RWPE2 (cell line): ENCODE results near the gene EML6.
"Not testable (repeated sequence)": the region's sequence is repeated elsewhere in the genome, so short reads cannot be mapped to it uniquely, and the experiment has no call there.

Experiments
- ATAC-seq: fragments of 200-7000 bp; cut with Tn5 transposase; 3 replicates; pipeline ENCODE4 v1.9.1; 2021; ENCODE audit warnings: low read depth
- DNase-seq: peaks from one replicate; pipeline ENCODE4 v3.0.0-alpha.2; 2020; ENCODE audit warnings: low spot score
- H3K27ac ChIP-seq: fragments of 450-650 bp; 2 replicates; pipeline ENCODE4 v1.5.1; 2017; ENCODE audit warnings: mild to moderate bottlenecking; ENCODE audit not compliant: poor library complexity, severe bottlenecking
- H3K27me3 ChIP-seq: fragments of 250-450 bp; sonication (Bioruptor Pico); 2 replicates; pipeline ENCODE4 v1.5.1; 2021; ENCODE audit warnings: mild to moderate bottlenecking, moderate library complexity; ENCODE audit not compliant: insufficient read depth, poor library complexity, severe bottlenecking
- H3K36me3 ChIP-seq: fragments of 250-450 bp; sonication (Bioruptor Pico); 2 replicates; pipeline ENCODE4 v1.5.1; 2020; ENCODE audit warnings: low read depth, mild to moderate bottlenecking, moderate library complexity
- H3K4me1 ChIP-seq: fragments of 250-450 bp; sonication (Bioruptor Pico); 2 replicates; pipeline ENCODE4 v1.5.1; 2021; ENCODE audit warnings: mild to moderate bottlenecking, moderate library complexity; ENCODE audit not compliant: insufficient read depth, poor library complexity, severe bottlenecking
- H3K4me3 ChIP-seq: fragments of 250-450 bp; sonication (Bioruptor Pico); 2 replicates; pipeline ENCODE4 v1.5.1; 2021; ENCODE audit warnings: mild to moderate bottlenecking, moderate library complexity; ENCODE audit not compliant: severe bottlenecking
- H3K9me3 ChIP-seq: fragments of 250-450 bp; sonication (Bioruptor Pico); 2 replicates; pipeline ENCODE4 v1.5.1; 2021; ENCODE audit warnings: mild to moderate bottlenecking, moderate library complexity; ENCODE audit not compliant: severe bottlenecking
- CTCF ChIP-seq: fragments of 450-650 bp; IDR thresholded peaks from one replicate; pipeline ENCODE4 v1.5.1; 2017; ENCODE audit warnings: mild to moderate bottlenecking, moderate library complexity; ENCODE audit not compliant: poor library complexity, severe bottlenecking

Gene EML6

GRCh38 chr2:54983345-54984220 lies 260.1 kb downstream of the EML6 start:
- no peaks in the 10 kb centered on the region for H3K9me3 ChIP-seq
- peaks cover 84% of the 10 kb centered on the region for H3K36me3 ChIP-seq
- no peak overlapping the region for H3K4me3 ChIP-seq
- peaks cover 74% of the 10 kb centered on the region for H3K4me1 ChIP-seq
- ATAC-seq (peak; percentile 88), DNase-seq (no peak)
- H3K27ac ChIP-seq = peak overlapping the region; percentile 78
- no peaks in the 10 kb centered on the region for H3K27me3 ChIP-seq
- no peak for TF ChIP-seq CTCF

GRCh38 chr2:54984476-54984875 lies 261.0 kb downstream of the EML6 start:
- Histone ChIP-seq H3K4me1 (peaks cover 71% of the 10 kb centered on the region), H3K36me3 (peaks cover 82% of the 10 kb centered on the region), H3K4me3 (no peak overlapping the region), H3K27me3 (no peaks in the 10 kb centered on the region), H3K9me3 (no peaks in the 10 kb centered on the region), H3K27ac (peak overlapping the region; percentile 78)
- no peak for DNase-seq
- peak; percentile 72 for ATAC-seq
- no peak for TF ChIP-seq CTCF

- H3K27ac ChIP-seq = peak overlapping the region; percentile 78
- H3K4me1 ChIP-seq = peaks cover 53% of the 10 kb centered on the region
- H3K27me3 ChIP-seq = no peaks in the 10 kb centered on the region
- TF ChIP-seq CTCF = no peak
- H3K36me3 ChIP-seq = peaks cover 68% of the 10 kb centered on the region
- no peak for DNase-seq
- no peaks in the 10 kb centered on the region for H3K9me3 ChIP-seq
- no peak for ATAC-seq
- H3K4me3 ChIP-seq = no peak overlapping the region
These were observed 262.8 kb downstream of the EML6 start for GRCh38 chr2:54986264-54986663.

GRCh38 chr2:54988612-54989011 lies 265.1 kb downstream of the EML6 start:
- peaks cover 48% of the 10 kb centered on the region for H3K36me3 ChIP-seq
- no peak for DNase-seq
- no peak for TF ChIP-seq CTCF
- no peaks in the 10 kb centered on the region for H3K27me3 ChIP-seq
- H3K27ac ChIP-seq = peak overlapping the region; percentile 3
- H3K9me3 ChIP-seq = no peaks in the 10 kb centered on the region
- H3K4me3 ChIP-seq = no peak overlapping the region
- no peak for ATAC-seq
- peaks cover 38% of the 10 kb centered on the region for H3K4me1 ChIP-seq

- H3K9me3 ChIP-seq, DNase-seq, H3K27me3 ChIP-seq, H3K27ac ChIP-seq, ATAC-seq, H3K4me3 ChIP-seq: not testable (repeated sequence)
- Histone ChIP-seq H3K4me1 (peaks cover 22% of the 10 kb centered on the region), H3K36me3 (peaks cover 43% of the 10 kb centered on the region)
These were observed 267.2 kb downstream of the EML6 start for GRCh38 chr2:54990694-54991093.
